IMR-90 (cell line): ENCODE measurements around the gene ZDHHC11B. TPM values are rescaled to one million over a fixed set of nuclear protein-coding genes. Genes with fewer than 3 reads are reported as not detected.

Experiments
- ATAC-seq: fragments of 200-7000 bp; cut with Tn5 transposase; 2 replicates; pipeline ENCODE4 v1.9.1; 2020; ENCODE audit warnings: low read depth, mild to moderate bottlenecking, moderate library complexity
- BruUV-seq: library from RNA; stranded (reverse); fragments of 400-500 nt; replicated peaks from 2 replicates; lab custom pipeline; 2021; lab: Mats Ljungman, UMichigan
- CTCF ChIA-PET: fragments of 300-600 bp; formaldehyde crosslinking; extraction: SDS; loops from one replicate; lab custom pipeline; 2021; ENCODE audit warnings: antibody characterized with exemption; lab: Yijun Ruan, JAX
- POLR2A ChIA-PET: fragments of 300-600 bp; sonication (Branson Sonifier 250); formaldehyde crosslinking; loops from one replicate; lab custom pipeline; 2022; ENCODE audit warnings: antibody characterized with exemption; ENCODE audit not compliant: unreplicated experiment; lab: Charles Lee
- DNase-seq: peaks from one replicate; pipeline ENCODE4 v3.0.0; 2013
- H2AFZ ChIP-seq: replicated peaks from 2 replicates; pipeline ENCODE3; 2013; ENCODE audit warnings: low read length, mild to moderate bottlenecking; ENCODE audit not compliant: poor library complexity
- H2AK5ac ChIP-seq: 2 replicates; pipeline ENCODE4 v1.6.1; 2013; ENCODE audit warnings: low read depth, low read length, inconsistent platforms
- H2AK9ac ChIP-seq: replicated peaks from 2 replicates; pipeline ENCODE3; 2013; ENCODE audit warnings: mild to moderate bottlenecking, low read depth, low read length, moderate library complexity; ENCODE audit not compliant: poor library complexity
- H2BK120ac ChIP-seq: 2 replicates; pipeline ENCODE4 v1.6.1; 2013; ENCODE audit warnings: low read depth, low read length, inconsistent platforms
- H2BK15ac ChIP-seq: 3 replicates; pipeline ENCODE4 v1.6.1; 2013; ENCODE audit warnings: low read depth, low read length, inconsistent platforms
- H2BK20ac ChIP-seq: 2 replicates; pipeline ENCODE4 v1.6.1; 2013; ENCODE audit warnings: low read depth, mild to moderate bottlenecking, inconsistent platforms, low read length, moderate library complexity
- H2BK5ac ChIP-seq: 2 replicates; pipeline ENCODE4 v1.6.1; 2013; ENCODE audit warnings: mild to moderate bottlenecking, low read depth, low read length, inconsistent platforms; ENCODE audit not compliant: poor library complexity, severe bottlenecking
- H3K14ac ChIP-seq: replicated peaks from 2 replicates; pipeline ENCODE4 v1.6.1; 2013; ENCODE audit warnings: low read depth, low read length, inconsistent platforms
- H3K18ac ChIP-seq: 2 replicates; pipeline ENCODE4 v1.6.1; 2013; ENCODE audit warnings: low read depth, low read length, control low read depth
- H3K23ac ChIP-seq: 2 replicates; pipeline ENCODE4 v1.6.1; 2013; ENCODE audit warnings: low read depth, low read length, inconsistent platforms
- H3K27ac ChIP-seq: 2 replicates; pipeline ENCODE4 v1.5.1; 2013; ENCODE audit warnings: mild to moderate bottlenecking, control low read depth, low read length; ENCODE audit not compliant: insufficient read depth
- H3K27me3 ChIP-seq: 2 replicates; pipeline ENCODE4 v1.6.1; 2013; ENCODE audit warnings: low read length; ENCODE audit not compliant: control insufficient read depth, insufficient read depth
- H3K36me3 ChIP-seq: 2 replicates; pipeline ENCODE4 v1.6.1; 2013; ENCODE audit warnings: low read length, mixed read lengths; ENCODE audit not compliant: control insufficient read depth, insufficient read depth
- H3K4ac ChIP-seq: 2 replicates; pipeline ENCODE4 v1.6.1; 2013; ENCODE audit warnings: low read depth, low read length, inconsistent platforms
- H3K4me1 ChIP-seq: 2 replicates; pipeline ENCODE4 v1.6.1; 2013; ENCODE audit warnings: low read length, mixed read lengths; ENCODE audit not compliant: control insufficient read depth, insufficient read depth
- H3K4me2 ChIP-seq: 2 replicates; pipeline ENCODE4 v1.6.1; 2013; ENCODE audit warnings: low read depth, mild to moderate bottlenecking, control low read depth, low read length, moderate library complexity
- H3K4me3 ChIP-seq: 2 replicates; pipeline ENCODE4 v1.5.1; 2013; ENCODE audit warnings: low read depth, mild to moderate bottlenecking, control low read depth, low read length, moderate library complexity; ENCODE audit not compliant: insufficient read depth
- H3K56ac ChIP-seq: 2 replicates; pipeline ENCODE4 v1.6.1; 2013; ENCODE audit warnings: low read length, inconsistent platforms; ENCODE audit not compliant: insufficient read depth; ENCODE audit errors: extremely low read depth
- H3K79me1 ChIP-seq, 2 experiments: 2 replicates each; pipeline ENCODE4 v1.6.1; 2013; ENCODE audit warnings: low read length in 2 of 2, inconsistent platforms in 1 of 2, low read depth in 1 of 2
- H3K9ac ChIP-seq: 2 replicates; pipeline ENCODE4 v1.6.1; 2013; ENCODE audit warnings: low read depth, low read length, control low read depth
- H3K9me1 ChIP-seq: 2 replicates; pipeline ENCODE4 v1.6.1; 2013; ENCODE audit warnings: low read length, inconsistent platforms; ENCODE audit not compliant: insufficient read depth
- H3K9me3 ChIP-seq: 2 replicates; pipeline ENCODE4 v1.6.1; 2013; ENCODE audit warnings: low read length; ENCODE audit not compliant: control insufficient read depth, insufficient read depth
- H4K20me1 ChIP-seq: 2 replicates; pipeline ENCODE4 v1.6.1; 2013; ENCODE audit warnings: low read length, inconsistent platforms; ENCODE audit not compliant: insufficient read depth
- H4K5ac ChIP-seq: 2 replicates; pipeline ENCODE4 v1.6.1; 2013; ENCODE audit warnings: mild to moderate bottlenecking, low read depth, low read length, control low read depth
- H4K8ac ChIP-seq, 2 experiments: 2 replicates each; pipeline ENCODE4 v1.6.1; 2013; ENCODE audit warnings: low read depth in 2 of 2, low read length in 2 of 2, control low read depth in 1 of 2, inconsistent platforms in 1 of 2
- H4K91ac ChIP-seq: 2 replicates; pipeline ENCODE4 v1.6.1; 2013; ENCODE audit warnings: low read depth, low read length, inconsistent platforms; ENCODE audit not compliant: insufficient read depth
- BHLHE40 ChIP-seq: fragments of 150-350 bp; IDR thresholded peaks from 2 replicates; pipeline ENCODE4 v1.6.1; 2016; ENCODE audit warnings: mild to moderate bottlenecking, low read depth, low read length
- CEBPB ChIP-seq: IDR thresholded peaks from 2 replicates; pipeline ENCODE4 v1.6.1; 2012; ENCODE audit warnings: low read depth, low read length, improper control_type of control experiment
- CHD1 ChIP-seq: IDR thresholded peaks from 2 replicates; pipeline ENCODE4 v1.6.1; 2012; ENCODE audit warnings: low read depth, low read length, improper control_type of control experiment
- FOS ChIP-seq: fragments of 150-350 bp; IDR thresholded peaks from 2 replicates; pipeline ENCODE4 v1.6.1; 2016; ENCODE audit warnings: low read depth, low read length
- MAFK ChIP-seq: IDR thresholded peaks from 2 replicates; pipeline ENCODE4 v1.6.1; 2012; ENCODE audit warnings: low read depth, low read length, improper control_type of control experiment
- MAZ ChIP-seq: IDR thresholded peaks from 2 replicates; pipeline ENCODE4 v1.6.1; 2012; ENCODE audit warnings: low read depth, mild to moderate bottlenecking, low read length, improper control_type of control experiment, moderate library complexity, borderline replicate concordance
- MXI1 ChIP-seq: IDR thresholded peaks from 2 replicates; pipeline ENCODE4 v1.6.1; 2012; ENCODE audit warnings: low read depth, mild to moderate bottlenecking, low read length, moderate library complexity, borderline replicate concordance
- NFE2L2 ChIP-seq: fragments of 150-350 bp; IDR thresholded peaks from 2 replicates; pipeline ENCODE4 v1.6.1; 2016; ENCODE audit warnings: low read depth, mild to moderate bottlenecking, low read length
- POLR2A ChIP-seq: IDR thresholded peaks from 2 replicates; pipeline ENCODE4 v1.6.1; 2012; ENCODE audit warnings: mild to moderate bottlenecking, low read depth, low read length
- RAD21 ChIP-seq: IDR thresholded peaks from 2 replicates; pipeline ENCODE4 v1.6.1; 2012; ENCODE audit warnings: low read length, improper control_type of control experiment
- RCOR1 ChIP-seq: IDR thresholded peaks from 2 replicates; pipeline ENCODE4 v1.6.1; 2012; ENCODE audit warnings: mild to moderate bottlenecking, low read length, improper control_type of control experiment; ENCODE audit not compliant: insufficient replicate concordance
- RFX5 ChIP-seq: IDR thresholded peaks from 2 replicates; pipeline ENCODE4 v1.8.0; 2012; ENCODE audit warnings: low read depth, mild to moderate bottlenecking, low read length, moderate library complexity
- SMC3 ChIP-seq: fragments of 150-350 bp; IDR thresholded peaks from 2 replicates; pipeline ENCODE4 v1.6.1; 2016; ENCODE audit warnings: low read depth, mild to moderate bottlenecking, antibody characterized with exemption, low read length, moderate library complexity
- WGBS, 2 experiments: methylation state at CpG; one replicate each; pipeline versions ENCODE4 v1.1.5 to v1.1.7; 2013; ENCODE audit warnings: missing lambda C conversion rate in 2 of 2; ENCODE audit not compliant: insufficient read length in 1 of 2; ENCODE audit errors: extremely low coverage in 2 of 2; 5-methylcytosine and 5-hydroxymethylcytosine counted together
- dilution Hi-C: fragments of 300-500 bp; cut with HindIII; formaldehyde crosslinking; loops from one replicate; pipeline ENCODE4 v1.14.3; 2018; ENCODE audit warnings: low sequenced_read_pairs; ENCODE audit not compliant: unreplicated experiment
- in situ Hi-C: fragments of 300-500 bp; cut with MboI; formaldehyde crosslinking; loops from 3 replicates; pipeline ENCODE4 v1.14.3; 2019; ENCODE audit warnings: low sequenced_read_pairs, inconsistent platforms, mixed read lengths
- intact Hi-C: fragments of 100-400 bp; cut with micrococcal nuclease; formaldehyde crosslinking; loops from 2 replicates; pipeline ENCODE4 v1.10.0; 2022
- polyA plus RNA-seq, 3 experiments: library from polyadenylated mRNA; depleted of rRNA; stranded (reverse); fragments of >200 nt; gene quantifications; 2 replicates each; pipeline ENCODE4 v1.2.3, GENCODE V29; 2012; ENCODE audit warnings: low replicate concordance in 1 of 3
- total RNA-seq: library from RNA; depleted of rRNA; stranded (reverse); fragments of >200 nt; gene quantifications from 2 replicates; pipeline ENCODE4 v1.2.3, GENCODE V29; 2012
- TF ChIP-seq, protein P1 (sequence below): conservative IDR thresholded peaks from 2 replicates; pipeline ENCODE4 v1.5.1; 2012; ENCODE audit warnings: mild to moderate bottlenecking, low read depth, low read length, improper control_type of control experiment
- TF ChIP-seq, protein P2 (sequence below): fragments of 150-350 bp; IDR thresholded peaks from 2 replicates; pipeline ENCODE4 v1.6.1; 2017; ENCODE audit warnings: mild to moderate bottlenecking, antibody characterized with exemption, low read length, low read depth

Gene ZDHHC11B
- total and polyA plus RNA-seq, 2 of the 4 experiments (the other 2 are of a cell fraction) = 0.12 TPM; not detected in 1

DNA sequence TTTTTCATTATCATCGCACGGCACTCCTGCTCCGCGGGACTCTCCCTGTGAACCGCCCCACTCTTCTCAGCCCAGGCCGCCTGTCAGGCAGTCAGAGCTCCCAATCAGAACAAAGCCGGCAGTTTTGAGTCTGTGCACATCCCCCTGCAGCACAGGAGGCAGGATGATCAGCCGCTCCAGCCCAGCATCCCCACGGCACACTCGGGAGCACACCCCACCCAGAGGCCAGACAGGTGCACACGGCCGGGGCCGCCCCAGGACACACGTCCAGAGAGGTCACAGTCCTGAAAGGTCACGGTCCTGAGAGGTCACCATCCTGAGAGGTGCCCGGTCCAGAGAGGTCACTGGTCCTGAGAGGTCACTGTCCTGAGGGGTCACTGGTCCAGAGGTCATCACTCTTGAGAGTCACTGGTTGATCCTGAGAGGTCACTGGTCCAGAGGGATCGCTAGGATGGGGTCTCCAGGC lies 99.7 kb downstream of the ZDHHC11B start:
- 60% methylated on average over 1 of the region's 17 CpGs; no CpG with 5 or more reads in 1 of the 2 experiments for WGBS, 2 experiments
- no peak overlapping the region for H3K56ac ChIP-seq
- H2BK120ac ChIP-seq = no peak overlapping the region
- intact Hi-C loops (no loop called here), dilution Hi-C loops (no loop called here), in situ Hi-C loops (loop anchor here (10.0 kb wide), 1 partner anchor 90 kb away; no protein-coding TSS in a partner anchor)
- no peaks in the 10 kb centered on the region for H3K9me1 ChIP-seq
- no peak for DNase-seq
- no peak overlapping the region for H2AK5ac ChIP-seq
- no peak overlapping the region for H3K23ac ChIP-seq
- no peak overlapping the region for H3K4me2 ChIP-seq
- no peaks in the 10 kb centered on the region for H4K20me1 ChIP-seq
- no peak overlapping the region for H2AFZ ChIP-seq
- H2BK20ac ChIP-seq = no peak overlapping the region
- H2BK5ac ChIP-seq = no peak overlapping the region
- no peak overlapping the region for H3K9ac ChIP-seq
- ChIA-PET POLR2A (no interaction called here), CTCF (no interaction called here)
- no peaks in the 10 kb centered on the region for H3K4me1 ChIP-seq
- H3K4me3 ChIP-seq = no peak overlapping the region
- no peak overlapping the region for H4K91ac ChIP-seq
- no peak for TF ChIP-seq BHLHE40
- TF ChIP-seq MXI1 = no peak
- TF ChIP-seq SMC3 = no peak
- TF ChIP-seq POLR2A = no peak
- TF ChIP-seq RCOR1 = no peak
- TF ChIP-seq, protein P1, sequence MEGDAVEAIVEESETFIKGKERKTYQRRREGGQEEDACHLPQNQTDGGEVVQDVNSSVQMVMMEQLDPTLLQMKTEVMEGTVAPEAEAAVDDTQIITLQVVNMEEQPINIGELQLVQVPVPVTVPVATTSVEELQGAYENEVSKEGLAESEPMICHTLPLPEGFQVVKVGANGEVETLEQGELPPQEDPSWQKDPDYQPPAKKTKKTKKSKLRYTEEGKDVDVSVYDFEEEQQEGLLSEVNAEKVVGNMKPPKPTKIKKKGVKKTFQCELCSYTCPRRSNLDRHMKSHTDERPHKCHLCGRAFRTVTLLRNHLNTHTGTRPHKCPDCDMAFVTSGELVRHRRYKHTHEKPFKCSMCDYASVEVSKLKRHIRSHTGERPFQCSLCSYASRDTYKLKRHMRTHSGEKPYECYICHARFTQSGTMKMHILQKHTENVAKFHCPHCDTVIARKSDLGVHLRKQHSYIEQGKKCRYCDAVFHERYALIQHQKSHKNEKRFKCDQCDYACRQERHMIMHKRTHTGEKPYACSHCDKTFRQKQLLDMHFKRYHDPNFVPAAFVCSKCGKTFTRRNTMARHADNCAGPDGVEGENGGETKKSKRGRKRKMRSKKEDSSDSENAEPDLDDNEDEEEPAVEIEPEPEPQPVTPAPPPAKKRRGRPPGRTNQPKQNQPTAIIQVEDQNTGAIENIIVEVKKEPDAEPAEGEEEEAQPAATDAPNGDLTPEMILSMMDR = no peak
- TF ChIP-seq CEBPB = no peak
- no peak for TF ChIP-seq MAFK
- TF ChIP-seq RAD21 = no peak
- no peak for TF ChIP-seq CHD1
- no peak for TF ChIP-seq MAZ
- no peak for TF ChIP-seq RFX5
- TF ChIP-seq, protein P2, sequence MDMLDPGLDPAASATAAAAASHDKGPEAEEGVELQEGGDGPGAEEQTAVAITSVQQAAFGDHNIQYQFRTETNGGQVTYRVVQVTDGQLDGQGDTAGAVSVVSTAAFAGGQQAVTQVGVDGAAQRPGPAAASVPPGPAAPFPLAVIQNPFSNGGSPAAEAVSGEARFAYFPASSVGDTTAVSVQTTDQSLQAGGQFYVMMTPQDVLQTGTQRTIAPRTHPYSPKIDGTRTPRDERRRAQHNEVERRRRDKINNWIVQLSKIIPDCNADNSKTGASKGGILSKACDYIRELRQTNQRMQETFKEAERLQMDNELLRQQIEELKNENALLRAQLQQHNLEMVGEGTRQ = no peak
- TF ChIP-seq NFE2L2 = no peak
- no peak for TF ChIP-seq FOS
- H3K4ac ChIP-seq = no peak overlapping the region
- no TSS peak for BruUV-seq
- H3K18ac ChIP-seq = no peak overlapping the region
- H2AK9ac ChIP-seq = no peak overlapping the region
- no peak overlapping the region for H3K14ac ChIP-seq
- H3K27me3 ChIP-seq = peaks cover 6% of the 10 kb centered on the region; the same call in 1 of the 2 replicates
- no peak overlapping the region for H2BK15ac ChIP-seq
- H3K9me3 ChIP-seq = no peaks in the 10 kb centered on the region
- H3K79me1 ChIP-seq = no peaks in the 10 kb centered on the region
- no peak overlapping the region for H3K27ac ChIP-seq
- H4K8ac ChIP-seq = no peak overlapping the region
- ATAC-seq = no peak
- H3K36me3 ChIP-seq = no peaks in the 10 kb centered on the region
- H4K5ac ChIP-seq = no peak overlapping the region
